HG03280 (cell line): Measurements from ENCODE around the gene MAGEC2.

Source experiments
- ATAC-seq: cut with Tn5 transposase; IDR thresholded peaks from one replicate; pipeline ENCODE4 v1.9.1; 2021; ENCODE audit warnings: mild to moderate bottlenecking, moderate library complexity; ENCODE audit not compliant: unreplicated experiment

Gene MAGEC2

GRCh38 chrX:142204522-142205433 is at the start of gene MAGEC2:
Gene MAGEC2, minus strand, starts transcription at chrX:142205290. Its CDS starts 1,303 bp downstream, at chrX:142203987.
- ATAC-seq: no peak

DNA sequence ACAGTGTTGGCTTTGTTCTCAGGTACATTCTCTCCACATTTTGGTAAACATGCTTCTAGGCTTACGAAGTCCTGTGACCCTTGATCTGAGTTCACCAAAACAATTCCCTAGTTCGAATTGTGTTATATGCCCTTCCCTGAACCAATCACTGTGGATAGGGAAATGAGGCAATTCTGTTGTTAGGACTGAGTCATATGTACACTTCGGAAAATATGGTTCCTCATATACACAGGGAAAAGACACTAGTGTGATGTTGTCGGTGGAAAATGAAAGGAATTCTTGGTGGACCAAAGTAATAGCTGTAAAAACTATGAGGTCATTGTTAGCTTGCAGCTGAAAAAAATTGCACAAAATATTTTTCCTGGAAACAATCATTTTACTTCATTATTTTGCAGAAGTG is 46.6 kb upstream of the MAGEC2 start:
- no peak for ATAC-seq

DNA sequence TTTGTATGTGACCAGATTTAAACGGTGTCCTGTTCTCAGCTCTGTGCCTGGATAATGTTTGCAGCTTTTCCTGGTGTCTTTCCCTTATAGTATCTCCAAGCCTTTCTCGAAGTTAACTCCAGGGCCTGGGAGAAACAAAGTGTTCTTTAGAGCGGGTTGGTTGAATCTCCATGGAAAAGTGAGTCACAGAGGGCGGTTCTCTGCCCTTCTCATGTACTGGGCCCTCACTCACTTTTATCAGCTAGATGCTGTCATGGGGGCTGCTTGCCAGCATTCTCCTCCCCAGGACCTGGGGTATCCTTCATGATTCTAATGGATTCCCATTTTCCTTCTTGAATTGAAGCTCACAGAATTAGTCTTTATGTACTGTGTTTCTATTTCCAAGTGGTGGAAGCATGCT is 46.1 kb upstream of the MAGEC2 start:
- ATAC-seq: no peak

GRCh38 chrX:142250502-142250901 is 45.4 kb upstream of the MAGEC2 start:
- ATAC-seq: no peak

DNA sequence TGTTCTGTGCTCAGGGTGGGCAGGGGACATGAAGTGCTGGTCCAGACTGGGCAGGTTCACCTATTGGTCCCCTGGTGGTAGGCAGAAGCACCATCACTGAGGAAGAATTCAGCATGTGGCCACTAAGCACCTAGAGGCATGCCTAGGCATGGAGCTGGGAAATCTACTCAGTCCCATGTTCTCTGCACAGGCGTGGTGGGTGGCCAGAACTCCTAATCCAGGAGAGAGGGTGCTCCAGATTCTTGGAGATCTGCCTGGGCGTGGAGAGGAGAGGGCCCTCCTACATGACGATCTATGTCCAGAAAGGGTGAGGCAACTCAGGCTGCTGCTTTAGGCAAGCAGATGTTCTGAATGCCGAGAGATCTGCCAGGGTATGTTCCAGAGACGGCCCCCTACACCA is 44.6 kb upstream of the MAGEC2 start:
- ATAC-seq: no peak

DNA sequence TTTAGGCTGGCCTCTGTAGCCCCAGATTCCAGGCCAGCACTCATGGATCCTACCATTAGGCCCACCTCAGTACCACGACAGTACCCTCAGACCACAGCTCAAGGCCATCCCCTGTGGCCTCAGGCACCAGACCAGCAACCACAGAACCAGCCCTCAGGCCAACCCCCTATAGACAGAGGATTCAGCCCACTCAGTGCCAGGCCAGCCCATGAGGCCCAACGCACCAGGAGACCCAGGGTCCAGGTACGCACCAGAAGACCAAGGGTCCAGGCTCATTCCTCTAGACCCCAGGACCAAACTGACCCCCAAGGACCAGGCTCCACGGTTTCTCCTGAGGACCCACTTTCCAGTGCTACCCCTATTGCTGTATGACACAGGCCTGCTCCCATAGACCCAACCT is 39.5 kb upstream of the MAGEC2 start:
- ATAC-seq: no peak

GRCh38 chrX:142238536-142238935 is 33.4 kb upstream of the MAGEC2 start:
- no peak for ATAC-seq

GRCh38 chrX:142233400-142233799 is 28.3 kb upstream of the MAGEC2 start:
- ATAC-seq: no peak

DNA sequence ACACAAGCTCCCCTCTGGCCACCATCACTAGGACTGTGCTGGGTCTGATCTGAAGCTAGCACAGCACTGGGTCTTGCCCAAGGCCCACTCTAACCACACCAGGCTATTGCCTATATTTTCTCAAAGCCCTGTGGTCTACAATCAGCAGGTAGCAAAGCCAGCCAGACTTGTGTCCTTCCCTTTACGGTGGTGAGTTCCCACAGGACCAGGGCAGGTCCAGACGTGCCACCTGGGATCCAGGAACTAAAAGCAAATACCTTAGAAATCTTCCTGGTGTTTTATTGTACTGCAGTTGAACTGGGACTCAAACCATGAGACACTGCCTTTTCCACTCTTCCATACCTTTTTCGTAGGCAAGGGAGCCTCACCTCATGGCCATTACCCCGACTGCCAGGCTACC is 9.0 kb upstream of the MAGEC2 start:
- no peak for ATAC-seq

- ATAC-seq: no peak
These were observed 4.0 kb downstream of the MAGEC2 start for GRCh38 chrX:142201113-142201512.

- no peak for ATAC-seq
These were observed 19.0 kb downstream of the MAGEC2 start for GRCh38 chrX:142186103-142186502.

DNA sequence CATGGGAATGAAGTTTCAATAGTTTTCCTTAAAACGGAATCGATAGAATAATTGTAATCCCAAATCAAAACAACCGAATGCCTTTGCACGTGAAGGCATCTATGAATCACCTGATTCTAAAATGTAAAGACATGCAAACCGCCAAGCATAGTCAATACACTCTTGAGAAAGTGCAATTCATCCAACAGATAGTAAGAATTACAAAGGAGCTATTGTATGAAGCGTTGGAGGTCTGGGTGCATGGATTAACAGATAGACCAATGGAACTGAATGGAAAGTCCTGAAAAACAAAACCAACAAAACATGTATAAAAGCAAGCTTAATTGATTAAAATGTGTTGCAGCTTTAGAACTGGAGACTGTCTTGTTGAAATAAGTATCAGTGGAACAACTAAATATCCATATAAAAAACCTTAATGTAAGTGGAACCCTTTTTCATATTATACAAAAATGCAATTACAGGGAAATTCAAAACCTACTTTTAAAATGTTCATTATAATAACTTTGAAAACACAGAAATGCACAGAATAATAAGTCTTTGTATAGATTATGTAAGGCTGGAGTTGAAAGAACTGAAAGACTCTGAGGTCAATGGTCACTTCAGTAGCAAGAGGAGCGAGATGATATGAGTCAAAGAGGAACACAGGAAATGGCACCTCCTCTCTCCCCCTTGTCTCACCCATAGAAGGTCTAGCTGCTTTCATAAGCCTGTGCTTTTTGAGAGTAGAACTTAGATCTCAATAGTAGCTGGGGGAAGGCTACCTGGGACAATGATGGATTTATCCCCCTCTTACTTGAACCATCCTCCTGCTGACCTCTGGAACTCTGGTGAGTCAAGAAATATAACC is 20.1 kb downstream of the MAGEC2 start:
- no peak for ATAC-seq

DNA sequence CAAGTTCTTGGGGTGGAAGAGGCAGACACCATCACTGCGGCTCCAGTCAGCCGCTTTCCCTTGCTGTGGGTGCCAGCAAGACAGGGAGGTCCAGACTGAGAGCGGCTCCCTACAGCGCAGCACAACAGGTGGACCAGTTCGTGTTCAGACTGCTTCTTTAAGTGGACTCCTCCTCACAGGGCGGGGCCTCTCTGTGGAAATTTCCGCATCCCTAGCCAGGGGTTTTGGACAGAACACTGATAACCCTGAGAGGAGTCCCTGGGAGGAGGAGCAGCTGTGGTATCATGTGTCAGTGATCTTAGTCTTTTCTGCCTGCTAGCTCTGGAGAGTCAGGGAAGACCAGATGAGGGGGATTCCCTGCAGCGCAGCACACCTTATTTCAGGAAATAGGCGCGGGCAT is 48.5 kb downstream of the MAGEC2 start:
- ATAC-seq: no peak
